DMS 273 (cell line): ENCODE results near the gene ASMT.
"Not testable (repeated sequence)": the region's sequence is repeated elsewhere in the genome, so short reads cannot be mapped to it uniquely, and the experiment has no call there.

ENCODE experiments used
- DNase-seq: peaks from one replicate; lab custom pipeline; 2025; ENCODE audit not compliant: unreplicated experiment; lab: John Stamatoyannopoulos, UW

Gene ASMT

GRCh38 chrX:1597345-1598020, 17.4 kb upstream of the ASMT start:
- DNase-seq: no peak

GRCh38 chrX:1598021-1598875, 16.6 kb upstream of the ASMT start:
- DNase-seq: no peak

GRCh38 chrX:1598876-1599790, 15.7 kb upstream of the ASMT start:
- DNase-seq: no peak

GRCh38 chrX:1599791-1600405, 15.0 kb upstream of the ASMT start:
- no peak for DNase-seq

- DNase-seq: no peak
These were observed 14.3 kb upstream of the ASMT start for GRCh38 chrX:1600406-1601050.

- no peak for DNase-seq
These were observed 13.7 kb upstream of the ASMT start for GRCh38 chrX:1601051-1601767.

- no peak for DNase-seq
These were observed 13.1 kb upstream of the ASMT start for GRCh38 chrX:1601768-1602085.

GRCh38 chrX:1602299-1602698, 12.6 kb upstream of the ASMT start:
- no peak for DNase-seq

GRCh38 chrX:1606496-1606895, 8.4 kb upstream of the ASMT start:
- DNase-seq: no peak

- DNase-seq: no peak
These were observed 5.5 kb upstream of the ASMT start for GRCh38 chrX:1609311-1609710.

- DNase-seq: no peak
These were observed 5.1 kb upstream of the ASMT start for GRCh38 chrX:1609762-1610161.

GRCh38 chrX:1610166-1610565, 4.7 kb upstream of the ASMT start:
- no peak for DNase-seq

GRCh38 chrX:1610736-1611135, 4.1 kb upstream of the ASMT start:
- no peak for DNase-seq

GRCh38 chrX:1612641-1613286, 2.1 kb upstream of the ASMT start:
- DNase-seq: no peak

- no peak for DNase-seq
These were observed 3.8 kb downstream of the ASMT start for GRCh38 chrX:1618689-1619088.

- no peak for DNase-seq
These were observed 8.8 kb downstream of the ASMT start for GRCh38 chrX:1623691-1624090.

- not testable (repeated sequence) for DNase-seq
These were observed 9.4 kb downstream of the ASMT start for GRCh38 chrX:1624158-1624860.

GRCh38 chrX:1624861-1625215, 10.0 kb downstream of the ASMT start:
- not testable (repeated sequence) for DNase-seq

- DNase-seq: no peak
These were observed 14.4 kb downstream of the ASMT start for GRCh38 chrX:1629244-1629643.
